Liver (tissue), 9 donors: ENCODE measurements around the gene MOK. TPM values are rescaled to one million over a fixed set of nuclear protein-coding genes. Genes with fewer than 3 reads are reported as not detected.

Source experiments
- DNase-seq: peaks from one replicate; pipeline ENCODE4 v3.0.0-alpha.2; 2017; ENCODE audit warnings: low spot score
- H3K27ac ChIP-seq, 2 donors: one replicate each; pipeline ENCODE4 v1.7.0; 2013; ENCODE audit warnings: inconsistent platforms in 2 of 2, low read length in 2 of 2, control low read depth in 1 of 2, low read depth in 1 of 2, mild to moderate bottlenecking in 1 of 2
- H3K27me3 ChIP-seq, 4 donors: one replicate each; pipeline versions ENCODE4 v1.6.1 to v1.7.0; 2013; ENCODE audit warnings: low read length in 3 of 4, inconsistent platforms in 1 of 4, mild to moderate bottlenecking in 1 of 4, moderate library complexity in 1 of 4; ENCODE audit not compliant: control insufficient read depth in 4 of 4, insufficient read depth in 4 of 4
- H3K36me3 ChIP-seq, 4 donors: one replicate each; pipeline versions ENCODE4 v1.6.1 to v1.7.0; 2013; ENCODE audit warnings: low read length in 3 of 4, mild to moderate bottlenecking in 3 of 4, low read depth in 1 of 4, moderate library complexity in 1 of 4; ENCODE audit not compliant: control insufficient read depth in 4 of 4, insufficient read depth in 3 of 4
- H3K4me1 ChIP-seq, 4 donors: one replicate each; pipeline versions ENCODE4 v1.6.1 to v1.7.0; 2013; ENCODE audit warnings: low read length in 3 of 4, mild to moderate bottlenecking in 3 of 4, moderate library complexity in 1 of 4; ENCODE audit not compliant: control insufficient read depth in 4 of 4, insufficient read depth in 4 of 4
- H3K4me3 ChIP-seq, 3 donors: one replicate each; pipeline versions ENCODE4 v1.6.1 to v1.7.0; 2013; ENCODE audit warnings: low read length in 3 of 3, control low read depth in 1 of 3, low read depth in 1 of 3, mild to moderate bottlenecking in 1 of 3
- H3K9ac ChIP-seq, 2 donors: one replicate each; pipeline ENCODE4 v1.7.0; 2013; ENCODE audit warnings: low read length in 2 of 2, mild to moderate bottlenecking in 2 of 2, moderate library complexity in 2 of 2, control low read depth in 1 of 2, low read depth in 1 of 2
- H3K9me3 ChIP-seq, 4 donors: one replicate each; pipeline versions ENCODE4 v1.6.1 to v1.7.0; 2013; ENCODE audit warnings: low read length in 3 of 4; ENCODE audit not compliant: control insufficient read depth in 4 of 4
- EGR1 ChIP-seq, 2 donors: IDR thresholded peaks; 2 replicates each; pipeline ENCODE4 v1.6.1; 2016 to 2018; ENCODE audit warnings: antibody characterized with exemption in 2 of 2, low read depth in 2 of 2
- FOXA1 ChIP-seq: IDR thresholded peaks from 2 replicates; pipeline ENCODE4 v1.6.1; 2016; ENCODE audit warnings: antibody characterized with exemption
- FOXA2 ChIP-seq: IDR thresholded peaks from 2 replicates; pipeline ENCODE4 v1.6.1; 2016; ENCODE audit warnings: antibody characterized with exemption
- GABPA ChIP-seq, 2 donors: IDR thresholded peaks in 1 of 2; conservative IDR thresholded peaks in 1 of 2; 2 replicates each; pipeline ENCODE4 v1.6.1; 2016; ENCODE audit warnings: antibody characterized with exemption in 2 of 2, mild to moderate bottlenecking in 1 of 2, moderate library complexity in 1 of 2
- HNF4A ChIP-seq, 2 donors: conservative IDR thresholded peaks; 2 replicates each; pipeline ENCODE4 v1.6.1; 2016; ENCODE audit warnings: antibody characterized with exemption in 2 of 2, mild to moderate bottlenecking in 2 of 2
- HNF4G ChIP-seq: IDR thresholded peaks from 2 replicates; pipeline ENCODE4 v1.6.1; 2016; ENCODE audit warnings: antibody characterized with exemption
- JUND ChIP-seq, 2 donors: IDR thresholded peaks; 2 replicates each; pipeline ENCODE4 v1.6.1; 2016; ENCODE audit warnings: antibody characterized with exemption in 2 of 2
- NR2F2 ChIP-seq: IDR thresholded peaks from 2 replicates; pipeline ENCODE4 v1.6.1; 2016; ENCODE audit warnings: antibody characterized with exemption
- RAD21 ChIP-seq, 2 donors: IDR thresholded peaks; 2 replicates each; pipeline ENCODE4 v1.6.1; 2016; ENCODE audit warnings: antibody characterized with exemption in 2 of 2, mild to moderate bottlenecking in 2 of 2
- RXRA ChIP-seq, 2 donors: IDR thresholded peaks; 2 replicates each; pipeline ENCODE4 v1.6.1; 2017 to 2018; ENCODE audit warnings: antibody characterized with exemption in 2 of 2, mild to moderate bottlenecking in 1 of 2
- SP1 ChIP-seq: IDR thresholded peaks from 2 replicates; pipeline ENCODE4 v1.6.1; 2018; ENCODE audit warnings: antibody characterized with exemption, mild to moderate bottlenecking
- TAF1 ChIP-seq: conservative IDR thresholded peaks from 2 replicates; pipeline ENCODE4 v1.6.1; 2016; ENCODE audit warnings: antibody characterized with exemption, mild to moderate bottlenecking
- YY1 ChIP-seq: IDR thresholded peaks from 2 replicates; pipeline ENCODE4 v1.6.1; 2016; ENCODE audit warnings: antibody characterized with exemption, mild to moderate bottlenecking
- WGBS: extraction: QIAGEN DNeasy Blood & Tissue Kit; methylation state at CpG from one replicate; pipeline ENCODE4 v1.1.7; 2013; 5-methylcytosine and 5-hydroxymethylcytosine counted together
- polyA plus RNA-seq, 2 donors: library from polyadenylated mRNA; stranded (reverse) in 1 of 2; unstranded in 1 of 2; fragments of 200-250 nt in 1 of 2; fragments of >200 nt in 1 of 2; fragmentation: Nextera tagmentation in 1 of 2; extraction: Ambion mirVana in 1 of 2; gene quantifications; one replicate each; pipeline versions ENCODE4 v1.2.1 to v1.2.3, GENCODE V29; 2013 to 2015
- total RNA-seq, 2 donors: library from RNA; depleted of rRNA; stranded (reverse); fragments of >200 nt; gene quantifications; one replicate each; pipeline ENCODE4 v1.2.3, GENCODE V29; 2014
- TF ChIP-seq, protein P1 (sequence below): IDR thresholded peaks from 2 replicates; pipeline ENCODE4 v1.6.1; 2016; ENCODE audit warnings: antibody characterized with exemption
- TF ChIP-seq, protein P2 (sequence below): IDR thresholded peaks from 2 replicates; pipeline ENCODE4 v1.6.1; 2016; ENCODE audit warnings: antibody characterized with exemption
- TF ChIP-seq, protein P3 (sequence below): fragments of 150-350 bp; IDR thresholded peaks from 2 replicates; pipeline ENCODE4 v1.5.1; 2017; ENCODE audit warnings: improper control_type of control experiment, low read depth, low read length; ENCODE audit not compliant: missing input control
- TF ChIP-seq, protein P4 (sequence below): IDR thresholded peaks from 2 replicates; pipeline ENCODE4 v1.6.1; 2016; ENCODE audit warnings: antibody characterized with exemption
- TF ChIP-seq, protein P5 (sequence below): IDR thresholded peaks from 2 replicates; pipeline ENCODE4 v1.6.1; 2016; ENCODE audit warnings: antibody characterized with exemption, mild to moderate bottlenecking
- donor health status: healthy.
- donor health status: healthy.
- donor health status: healthy.
- donor health status: healthy.
- donor health status: healthy.

MOK gene
- total and polyA plus RNA-seq, 4 donors: 2.4 to 6.4 (median 2.9) TPM

DNA sequence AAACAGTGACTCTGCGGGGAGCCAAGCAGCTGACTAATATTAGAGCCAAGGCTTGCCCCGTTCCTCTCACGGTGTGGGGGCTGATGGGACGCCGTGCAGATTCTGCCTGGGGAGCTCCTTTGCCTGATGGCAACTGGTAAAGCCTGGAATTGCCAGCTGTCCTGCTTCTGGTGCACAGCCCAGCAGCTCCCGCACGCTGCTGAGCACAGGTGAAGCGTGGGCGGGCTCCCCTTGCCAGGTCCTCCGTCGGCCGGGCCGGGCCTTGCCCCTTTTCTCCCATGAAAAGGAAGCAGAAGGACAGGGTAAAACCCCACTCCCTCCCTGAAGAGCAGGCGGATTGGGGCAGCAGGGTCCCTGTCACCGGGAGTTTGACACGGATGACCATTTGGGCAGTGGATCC is 86.3 kb downstream of the MOK start:
- 95% methylated on average over 16 of the region's 16 CpGs for WGBS
- peaks cover 0 to 12% (median 2%) of the 10 kb centered on the region in 4 donors for H3K36me3 ChIP-seq
- TF ChIP-seq, protein P1, sequence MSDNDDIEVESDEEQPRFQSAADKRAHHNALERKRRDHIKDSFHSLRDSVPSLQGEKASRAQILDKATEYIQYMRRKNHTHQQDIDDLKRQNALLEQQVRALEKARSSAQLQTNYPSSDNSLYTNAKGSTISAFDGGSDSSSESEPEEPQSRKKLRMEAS: no peak
- TF ChIP-seq, protein P2, sequence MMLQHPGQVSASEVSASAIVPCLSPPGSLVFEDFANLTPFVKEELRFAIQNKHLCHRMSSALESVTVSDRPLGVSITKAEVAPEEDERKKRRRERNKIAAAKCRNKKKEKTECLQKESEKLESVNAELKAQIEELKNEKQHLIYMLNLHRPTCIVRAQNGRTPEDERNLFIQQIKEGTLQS: no peak
- no peak for TF ChIP-seq EGR1 (IDR thresholded peaks at IDR 0.05; ENCODE audit: low read depth in 2 of 2)
- no peak for TF ChIP-seq RXRA (IDR thresholded peaks at IDR 0.05)
- TF ChIP-seq, protein P3, sequence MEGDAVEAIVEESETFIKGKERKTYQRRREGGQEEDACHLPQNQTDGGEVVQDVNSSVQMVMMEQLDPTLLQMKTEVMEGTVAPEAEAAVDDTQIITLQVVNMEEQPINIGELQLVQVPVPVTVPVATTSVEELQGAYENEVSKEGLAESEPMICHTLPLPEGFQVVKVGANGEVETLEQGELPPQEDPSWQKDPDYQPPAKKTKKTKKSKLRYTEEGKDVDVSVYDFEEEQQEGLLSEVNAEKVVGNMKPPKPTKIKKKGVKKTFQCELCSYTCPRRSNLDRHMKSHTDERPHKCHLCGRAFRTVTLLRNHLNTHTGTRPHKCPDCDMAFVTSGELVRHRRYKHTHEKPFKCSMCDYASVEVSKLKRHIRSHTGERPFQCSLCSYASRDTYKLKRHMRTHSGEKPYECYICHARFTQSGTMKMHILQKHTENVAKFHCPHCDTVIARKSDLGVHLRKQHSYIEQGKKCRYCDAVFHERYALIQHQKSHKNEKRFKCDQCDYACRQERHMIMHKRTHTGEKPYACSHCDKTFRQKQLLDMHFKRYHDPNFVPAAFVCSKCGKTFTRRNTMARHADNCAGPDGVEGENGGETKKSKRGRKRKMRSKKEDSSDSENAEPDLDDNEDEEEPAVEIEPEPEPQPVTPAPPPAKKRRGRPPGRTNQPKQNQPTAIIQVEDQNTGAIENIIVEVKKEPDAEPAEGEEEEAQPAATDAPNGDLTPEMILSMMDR: no peak
- no peak for TF ChIP-seq NR2F2
- TF ChIP-seq, protein P4, sequence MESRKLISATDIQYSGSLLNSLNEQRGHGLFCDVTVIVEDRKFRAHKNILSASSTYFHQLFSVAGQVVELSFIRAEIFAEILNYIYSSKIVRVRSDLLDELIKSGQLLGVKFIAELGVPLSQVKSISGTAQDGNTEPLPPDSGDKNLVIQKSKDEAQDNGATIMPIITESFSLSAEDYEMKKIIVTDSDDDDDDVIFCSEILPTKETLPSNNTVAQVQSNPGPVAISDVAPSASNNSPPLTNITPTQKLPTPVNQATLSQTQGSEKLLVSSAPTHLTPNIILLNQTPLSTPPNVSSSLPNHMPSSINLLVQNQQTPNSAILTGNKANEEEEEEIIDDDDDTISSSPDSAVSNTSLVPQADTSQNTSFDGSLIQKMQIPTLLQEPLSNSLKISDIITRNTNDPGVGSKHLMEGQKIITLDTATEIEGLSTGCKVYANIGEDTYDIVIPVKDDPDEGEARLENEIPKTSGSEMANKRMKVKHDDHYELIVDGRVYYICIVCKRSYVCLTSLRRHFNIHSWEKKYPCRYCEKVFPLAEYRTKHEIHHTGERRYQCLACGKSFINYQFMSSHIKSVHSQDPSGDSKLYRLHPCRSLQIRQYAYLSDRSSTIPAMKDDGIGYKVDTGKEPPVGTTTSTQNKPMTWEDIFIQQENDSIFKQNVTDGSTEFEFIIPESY: no peak
- TF ChIP-seq JUND (IDR thresholded peaks at IDR 0.05): no peak
- TF ChIP-seq, protein P5, sequence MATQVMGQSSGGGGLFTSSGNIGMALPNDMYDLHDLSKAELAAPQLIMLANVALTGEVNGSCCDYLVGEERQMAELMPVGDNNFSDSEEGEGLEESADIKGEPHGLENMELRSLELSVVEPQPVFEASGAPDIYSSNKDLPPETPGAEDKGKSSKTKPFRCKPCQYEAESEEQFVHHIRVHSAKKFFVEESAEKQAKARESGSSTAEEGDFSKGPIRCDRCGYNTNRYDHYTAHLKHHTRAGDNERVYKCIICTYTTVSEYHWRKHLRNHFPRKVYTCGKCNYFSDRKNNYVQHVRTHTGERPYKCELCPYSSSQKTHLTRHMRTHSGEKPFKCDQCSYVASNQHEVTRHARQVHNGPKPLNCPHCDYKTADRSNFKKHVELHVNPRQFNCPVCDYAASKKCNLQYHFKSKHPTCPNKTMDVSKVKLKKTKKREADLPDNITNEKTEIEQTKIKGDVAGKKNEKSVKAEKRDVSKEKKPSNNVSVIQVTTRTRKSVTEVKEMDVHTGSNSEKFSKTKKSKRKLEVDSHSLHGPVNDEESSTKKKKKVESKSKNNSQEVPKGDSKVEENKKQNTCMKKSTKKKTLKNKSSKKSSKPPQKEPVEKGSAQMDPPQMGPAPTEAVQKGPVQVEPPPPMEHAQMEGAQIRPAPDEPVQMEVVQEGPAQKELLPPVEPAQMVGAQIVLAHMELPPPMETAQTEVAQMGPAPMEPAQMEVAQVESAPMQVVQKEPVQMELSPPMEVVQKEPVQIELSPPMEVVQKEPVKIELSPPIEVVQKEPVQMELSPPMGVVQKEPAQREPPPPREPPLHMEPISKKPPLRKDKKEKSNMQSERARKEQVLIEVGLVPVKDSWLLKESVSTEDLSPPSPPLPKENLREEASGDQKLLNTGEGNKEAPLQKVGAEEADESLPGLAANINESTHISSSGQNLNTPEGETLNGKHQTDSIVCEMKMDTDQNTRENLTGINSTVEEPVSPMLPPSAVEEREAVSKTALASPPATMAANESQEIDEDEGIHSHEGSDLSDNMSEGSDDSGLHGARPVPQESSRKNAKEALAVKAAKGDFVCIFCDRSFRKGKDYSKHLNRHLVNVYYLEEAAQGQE: no peak
- TF ChIP-seq YY1: no peak
- TF ChIP-seq FOXA2: no peak
- TF ChIP-seq SP1: no peak
- TF ChIP-seq GABPA (IDR thresholded peaks at IDR 0.05 in 1 of 2, conservative IDR thresholded peaks at IDR 0.05 in 1 of 2): no peak
- TF ChIP-seq FOXA1: no peak
- no peak for TF ChIP-seq TAF1
- no peak for TF ChIP-seq HNF4A (conservative IDR thresholded peaks at IDR 0.05)
- TF ChIP-seq HNF4G: no peak
- TF ChIP-seq RAD21 (IDR thresholded peaks at IDR 0.05): no peak
- H3K9me3 ChIP-seq: no peaks in the 10 kb centered on the region
- no peak overlapping the region for H3K4me3 ChIP-seq
- H3K9ac ChIP-seq: no peak overlapping the region
- H3K27me3 ChIP-seq: no peaks in the 10 kb centered on the region
- H3K27ac ChIP-seq: no peak overlapping the region
- no peaks in the 10 kb centered on the region for H3K4me1 ChIP-seq
- DNase-seq: no peak
